ENCODE data around the gene CABP4. TPM values are rescaled to one million over a fixed set of nuclear protein-coding genes. Genes with fewer than 3 reads are reported as not detected.

CABP4 gene
- total RNA-seq, 1 experiment from 2014 or later = 2.5 TPM

DNA sequence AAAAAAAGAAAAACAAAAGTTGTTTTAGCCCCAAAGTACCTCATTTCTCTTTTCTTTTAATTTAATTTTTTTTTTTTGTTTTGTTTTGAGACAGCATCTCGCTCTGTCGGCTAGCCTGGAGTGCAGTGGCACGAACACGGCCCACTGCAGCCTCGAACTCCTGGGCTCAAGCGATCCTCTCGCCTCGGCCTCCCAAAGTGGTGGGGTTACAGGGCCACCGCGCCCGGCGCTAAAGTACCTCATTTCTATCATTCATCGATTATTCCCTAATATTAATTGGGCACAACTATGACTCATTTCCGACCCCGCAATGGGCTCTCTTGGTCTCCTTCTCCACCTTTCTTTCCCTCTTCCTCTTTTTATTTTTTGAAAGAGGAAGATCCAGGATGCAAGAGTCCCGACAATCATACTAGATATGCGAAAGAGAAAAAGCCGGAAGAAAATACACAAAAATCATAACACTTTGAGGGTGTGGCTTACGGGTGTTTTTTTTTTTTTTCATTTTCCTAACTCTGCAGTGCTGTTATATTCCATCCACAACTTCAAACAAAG is 27.2 kb downstream of the CABP4 start:
- TSS peak; percentile 95 for BruUV-seq (replicated peaks)
- no peaks in the 10 kb centered on the region for H3K9me3 ChIP-seq (ENCODE audit: insufficient read depth, low read depth)
- POLR2A ChIA-PET (ENCODE audit: unreplicated experiment) = interaction anchor here (0.5 to 1.0 kb wide), 4 partner anchors 35 to 193 kb away, joined by 3 to 5 read pairs (median 4); partner anchors contain the start of gene PPP1CA
- TF ChIP-seq, protein P1, sequence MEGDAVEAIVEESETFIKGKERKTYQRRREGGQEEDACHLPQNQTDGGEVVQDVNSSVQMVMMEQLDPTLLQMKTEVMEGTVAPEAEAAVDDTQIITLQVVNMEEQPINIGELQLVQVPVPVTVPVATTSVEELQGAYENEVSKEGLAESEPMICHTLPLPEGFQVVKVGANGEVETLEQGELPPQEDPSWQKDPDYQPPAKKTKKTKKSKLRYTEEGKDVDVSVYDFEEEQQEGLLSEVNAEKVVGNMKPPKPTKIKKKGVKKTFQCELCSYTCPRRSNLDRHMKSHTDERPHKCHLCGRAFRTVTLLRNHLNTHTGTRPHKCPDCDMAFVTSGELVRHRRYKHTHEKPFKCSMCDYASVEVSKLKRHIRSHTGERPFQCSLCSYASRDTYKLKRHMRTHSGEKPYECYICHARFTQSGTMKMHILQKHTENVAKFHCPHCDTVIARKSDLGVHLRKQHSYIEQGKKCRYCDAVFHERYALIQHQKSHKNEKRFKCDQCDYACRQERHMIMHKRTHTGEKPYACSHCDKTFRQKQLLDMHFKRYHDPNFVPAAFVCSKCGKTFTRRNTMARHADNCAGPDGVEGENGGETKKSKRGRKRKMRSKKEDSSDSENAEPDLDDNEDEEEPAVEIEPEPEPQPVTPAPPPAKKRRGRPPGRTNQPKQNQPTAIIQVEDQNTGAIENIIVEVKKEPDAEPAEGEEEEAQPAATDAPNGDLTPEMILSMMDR (conservative IDR thresholded peaks at IDR 0.05) = no peak
- TF ChIP-seq EZH2 (IDR thresholded peaks at IDR 0.05; ENCODE audit: low read depth) = no peak
- H3K27me3 ChIP-seq (ENCODE audit: insufficient read depth, low read depth) = no peaks in the 10 kb centered on the region
- intact Hi-C loops (cut with micrococcal nuclease; ENCODE audit: unreplicated experiment) = loop anchor here (1.0 to 2.0 kb wide), 2 partner anchors 13 to 24 kb away; partner anchors contain the start of gene TMEM134
- no peaks in the 10 kb centered on the region for H4K20me1 ChIP-seq (ENCODE audit: insufficient read depth)
- CTCF ChIA-PET = no interaction called here
- peak in 1 of 2 experiments; percentile 5 for DNase-seq
- peaks cover 25% of the 10 kb centered on the region for H3F3A ChIP-seq (ENCODE audit: insufficient read depth, low read depth)
- H3K36me3 ChIP-seq (ENCODE audit: low read depth) = no peaks in the 10 kb centered on the region
- H2AFZ ChIP-seq = peak overlapping the region; percentile 88
- peak overlapping the region; percentile 61 for H3K4me3 ChIP-seq
- peaks cover 17% of the 10 kb centered on the region for H3K4me1 ChIP-seq (replicated peaks; ENCODE audit: insufficient read depth)
- peak overlapping the region; percentile 34 for H3K27ac ChIP-seq
- peak overlapping the region; percentile 86 for H3K4me2 ChIP-seq
- no peaks in the 10 kb centered on the region for H3K9me2 ChIP-seq (ENCODE audit: insufficient read depth)
- peaks cover 21% of the 10 kb centered on the region for H3K79me2 ChIP-seq (ENCODE audit: low read depth)

DNA sequence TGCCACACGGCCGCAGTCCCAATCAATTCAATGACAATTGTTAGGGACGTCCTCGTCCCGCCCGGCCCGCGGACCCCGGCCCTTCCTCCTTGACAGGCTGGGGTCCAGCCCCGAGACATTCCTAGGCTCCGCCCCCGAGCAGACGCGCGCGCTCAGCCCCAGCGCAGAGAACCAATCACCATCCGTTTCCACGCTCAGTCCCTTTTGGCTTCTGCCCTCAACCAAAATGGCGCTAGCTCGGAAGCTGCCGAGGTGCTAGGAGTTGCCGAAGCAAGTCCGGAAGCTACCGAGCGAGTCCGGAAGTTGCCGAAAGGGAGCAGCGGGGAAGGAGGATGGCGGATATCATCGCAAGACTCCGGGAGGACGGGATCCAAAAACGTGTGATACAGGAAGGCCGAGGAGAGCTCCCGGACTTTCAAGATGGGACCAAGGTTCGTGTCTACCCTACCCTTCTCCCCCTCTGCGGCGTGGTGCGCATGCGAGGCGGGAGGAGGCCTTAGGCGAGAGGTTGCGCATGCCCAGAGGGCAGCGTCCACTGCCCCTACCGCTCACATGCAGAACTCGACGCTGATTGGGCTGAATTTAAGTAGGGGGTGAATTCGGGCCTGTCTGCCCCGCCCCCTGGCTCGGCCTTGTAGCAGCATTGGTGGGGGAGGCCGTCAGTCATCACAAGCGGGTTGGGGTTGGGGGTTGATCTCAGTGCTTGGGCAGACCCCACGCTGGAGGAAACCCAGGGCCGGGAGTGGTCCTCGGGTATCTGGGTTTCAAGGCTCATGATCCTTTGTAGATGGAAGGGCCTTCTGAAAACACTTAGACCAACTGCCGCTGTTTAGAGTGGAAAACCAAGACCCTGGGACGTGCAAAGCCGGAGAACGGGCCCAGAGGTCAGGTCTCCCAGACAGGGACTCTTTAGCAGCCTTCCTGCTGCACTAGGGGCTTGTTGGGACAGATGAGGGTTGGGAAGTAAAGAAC is 28.0 kb downstream of the CABP4 start, which contains the start of gene AIP:
TSS of gene AIP (plus strand) at position 200 of the 972 bp plus-strand sequence. CDS start at position 333, 133 bp downstream.
- Histone ChIP-seq H2AFZ (peak within 1 kb of the TSS; percentile 88), H4K20me1 (ENCODE audit: insufficient read depth) (no peaks in the 10 kb centered on the region), H3K27ac (peak within 1 kb of the TSS; percentile 34), H3K27me3 (ENCODE audit: insufficient read depth, low read depth) (no peaks in the 10 kb centered on the region), H3K9me3 (ENCODE audit: insufficient read depth, low read depth) (no peaks in the 10 kb centered on the region), H3K9me2 (ENCODE audit: insufficient read depth) (no peaks in the 10 kb centered on the region), H3K79me2 (ENCODE audit: low read depth) (peaks cover 21% of the 10 kb centered on the region), H3K4me2 (peak within 1 kb of the TSS; percentile 86), H3K36me3 (ENCODE audit: low read depth) (no peaks in the 10 kb centered on the region), H3K4me1 (replicated peaks; ENCODE audit: insufficient read depth) (peaks cover 17% of the 10 kb centered on the region), H3F3A (ENCODE audit: insufficient read depth, low read depth) (peaks cover 25% of the 10 kb centered on the region), H3K4me3 (peak within 1 kb of the TSS; percentile 61)
- TF ChIP-seq, protein P1 (conservative IDR thresholded peaks at IDR 0.05) = peak; percentile 34; the same call in 1 of the 2 replicates
- no peak for TF ChIP-seq EZH2 (IDR thresholded peaks at IDR 0.05; ENCODE audit: low read depth)
- intact Hi-C loops (cut with micrococcal nuclease; ENCODE audit: unreplicated experiment) = loop anchor here (1.0 to 2.0 kb wide), 2 partner anchors 14 to 24 kb away; partner anchors contain the start of gene TMEM134
- TSS peak; percentile 41 for BruUV-seq (replicated peaks)
- peak; percentile 96 to 98 for DNase-seq
- ChIA-PET POLR2A (ENCODE audit: unreplicated experiment) (interaction anchor here (0.5 to 1.0 kb wide), 7 partner anchors 16 to 323 kb away, joined by 3 to 16 read pairs (median 4); partner anchors contain the start of gene PPP1CA), CTCF (no interaction called here)
